GM19438 (cell line): ENCODE data around the gene GAB2.
"Not testable (repeated sequence)": the region's sequence is repeated elsewhere in the genome, so short reads cannot be mapped to it uniquely, and the experiment has no call there.

Experiments
- ATAC-seq: cut with Tn5 transposase; IDR thresholded peaks from one replicate; pipeline ENCODE4 v1.9.1; 2021; ENCODE audit warnings: low read depth; ENCODE audit not compliant: unreplicated experiment

Gene GAB2

DNA sequence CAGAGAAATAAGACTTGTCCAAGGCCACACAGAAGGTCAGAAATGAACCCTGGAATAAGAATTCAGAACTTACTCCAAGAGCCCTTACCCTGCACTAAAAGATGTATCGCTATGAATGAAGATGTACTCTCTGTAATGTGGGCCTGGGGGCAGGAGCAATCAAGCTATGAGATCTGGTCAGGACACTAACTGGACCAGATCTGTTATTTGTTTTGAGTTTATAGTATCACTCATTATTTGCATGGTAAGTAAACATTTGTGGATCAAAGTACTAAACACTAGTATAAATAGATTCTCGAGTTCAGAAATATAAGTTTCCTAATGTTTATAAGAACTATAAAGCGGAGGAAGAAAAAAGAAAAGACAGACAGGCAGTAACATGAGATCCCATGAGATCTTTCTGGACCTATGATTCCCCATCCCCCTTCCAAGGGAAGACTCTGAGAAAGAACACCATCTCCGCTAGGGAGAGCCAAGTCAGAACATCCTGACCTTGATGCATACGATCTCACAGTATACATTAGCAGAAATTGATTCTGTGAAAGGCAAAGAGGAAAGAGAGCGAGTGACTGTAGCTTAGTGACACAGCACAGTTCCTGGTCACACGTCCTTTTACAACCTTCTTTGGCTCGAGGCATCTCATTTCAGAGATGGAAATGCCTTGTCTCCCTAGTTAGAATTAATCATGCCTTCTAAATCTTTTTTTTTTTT, 157.7 kb downstream of the GAB2 start:
- ATAC-seq = no peak

DNA sequence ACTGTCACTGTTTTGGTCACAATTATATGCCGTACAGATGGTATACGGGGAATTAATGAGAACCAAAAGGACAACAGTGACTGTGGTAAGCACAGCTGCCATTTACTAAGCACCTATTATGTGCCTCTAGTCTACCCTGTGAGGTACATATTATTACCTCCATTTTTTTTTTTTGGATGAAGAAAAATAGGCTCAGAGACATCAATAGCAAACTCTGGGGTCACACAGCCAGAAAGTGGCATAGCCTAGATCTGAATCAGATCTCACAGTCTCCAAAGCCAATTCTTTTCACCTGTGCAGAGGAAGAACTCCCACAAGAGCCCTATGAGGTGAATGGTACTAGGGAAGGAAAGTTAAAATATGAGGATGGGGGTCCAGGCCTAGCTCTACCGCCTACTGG, 160.0 kb downstream of the GAB2 start:
- ATAC-seq = no peak

DNA sequence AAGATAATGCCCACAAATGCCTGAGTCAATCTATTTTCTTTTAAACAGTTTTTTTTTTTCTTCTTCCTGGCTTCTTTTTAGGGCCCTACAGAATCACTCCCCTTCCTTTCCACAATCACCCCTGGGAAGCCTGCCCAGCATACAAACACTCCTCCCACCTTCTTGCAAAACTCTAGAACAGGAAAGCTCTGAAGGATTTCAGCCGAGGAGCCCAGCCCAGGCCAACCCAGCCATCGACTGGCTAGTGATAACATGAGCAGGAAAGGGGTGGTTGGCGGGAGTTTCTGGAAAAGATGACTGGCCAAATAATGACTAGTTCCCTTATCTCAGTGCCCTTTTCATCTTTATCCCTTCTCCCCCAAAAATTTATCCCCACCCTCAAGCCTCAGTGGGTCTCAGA, 160.7 kb downstream of the GAB2 start:
- ATAC-seq = no peak

DNA sequence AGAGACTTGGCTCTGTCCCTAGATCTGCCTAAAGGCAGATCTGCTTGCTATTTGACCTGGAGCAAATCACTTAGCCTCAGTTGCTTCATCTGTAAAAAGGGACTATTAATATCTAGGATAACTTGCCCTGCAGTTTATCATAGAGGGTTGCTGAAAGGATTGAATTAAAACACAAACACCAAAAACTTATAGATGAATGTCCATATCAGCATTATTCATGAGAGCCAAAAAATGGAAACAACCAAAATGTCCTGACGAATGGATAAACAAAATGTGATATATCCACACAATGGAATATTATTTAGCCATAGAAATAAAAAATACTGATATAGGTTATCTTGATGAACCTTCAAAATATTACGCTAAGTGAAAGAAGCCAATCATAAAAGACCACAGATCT, 161.7 kb downstream of the GAB2 start:
- no peak for ATAC-seq

DNA sequence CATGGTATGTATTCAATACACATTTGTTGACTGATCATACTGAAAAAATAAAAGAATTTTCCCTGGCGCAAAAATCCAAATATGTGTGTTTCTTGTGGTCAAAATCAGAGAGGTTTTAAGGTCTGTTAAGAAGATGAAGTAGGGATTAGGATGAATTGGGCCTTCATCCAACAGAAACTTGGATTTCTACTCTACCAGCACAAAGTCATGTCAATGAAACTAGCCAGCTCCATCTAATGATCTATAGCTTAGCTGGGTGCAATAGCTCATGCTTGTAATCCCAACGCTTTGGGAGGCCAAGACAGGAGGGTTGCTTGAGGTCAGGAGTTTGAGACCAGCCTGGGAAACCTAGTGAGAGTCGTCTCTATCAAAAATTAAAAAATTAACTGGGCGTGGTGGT, 163.4 kb downstream of the GAB2 start:
- ATAC-seq = no peak

DNA sequence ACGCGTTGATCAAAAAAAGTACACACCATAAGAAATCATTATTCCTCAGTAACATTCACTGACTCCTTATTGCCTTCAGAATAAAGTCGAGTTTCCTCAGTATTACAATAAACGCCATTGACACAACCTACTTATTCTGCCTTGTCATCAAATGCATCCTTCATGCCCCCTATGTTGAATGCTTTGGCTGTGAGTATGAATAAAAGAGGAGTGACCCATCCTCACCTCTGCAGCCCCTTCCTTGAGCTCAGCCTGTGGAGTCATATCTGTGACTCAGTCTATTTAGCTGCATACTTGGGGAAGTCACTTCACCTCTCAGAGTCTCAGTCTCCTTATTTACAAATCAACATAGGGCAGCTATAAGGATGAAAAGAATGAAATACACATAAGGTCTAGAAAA, 163.8 kb downstream of the GAB2 start:
- no peak for ATAC-seq

DNA sequence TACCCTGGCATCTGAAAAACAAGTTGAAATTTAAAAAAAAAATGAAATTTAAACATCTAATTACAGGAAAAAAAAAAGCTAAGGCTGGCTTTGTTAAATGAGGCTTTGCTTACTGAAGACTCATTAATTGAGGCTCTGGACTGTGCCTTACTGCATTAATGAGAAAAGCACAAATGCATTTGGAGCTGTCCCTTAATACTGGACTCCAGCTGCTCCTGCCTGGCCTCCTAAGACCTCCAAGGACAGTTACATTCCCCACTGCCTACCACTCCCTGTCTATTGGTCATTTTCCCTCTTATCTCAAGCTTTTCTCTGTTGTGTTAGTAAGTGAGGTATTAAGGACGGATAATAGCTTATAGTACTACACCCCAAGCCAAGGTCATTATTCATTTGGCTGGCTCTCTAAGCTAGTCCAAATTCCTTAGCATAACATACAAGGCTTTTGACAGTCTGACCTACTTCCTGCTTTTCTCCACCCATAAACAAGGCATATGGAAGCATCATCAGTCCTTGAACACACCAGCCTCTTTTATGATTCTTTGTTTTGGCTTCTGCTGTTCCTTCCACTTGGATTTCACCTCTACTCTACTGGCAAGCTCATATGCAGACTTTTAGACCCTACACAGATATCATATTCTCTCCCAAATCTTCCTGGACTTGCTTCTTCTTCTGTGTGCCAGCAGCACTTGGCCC, 166.4 kb downstream of the GAB2 start:
- ATAC-seq = no peak

DNA sequence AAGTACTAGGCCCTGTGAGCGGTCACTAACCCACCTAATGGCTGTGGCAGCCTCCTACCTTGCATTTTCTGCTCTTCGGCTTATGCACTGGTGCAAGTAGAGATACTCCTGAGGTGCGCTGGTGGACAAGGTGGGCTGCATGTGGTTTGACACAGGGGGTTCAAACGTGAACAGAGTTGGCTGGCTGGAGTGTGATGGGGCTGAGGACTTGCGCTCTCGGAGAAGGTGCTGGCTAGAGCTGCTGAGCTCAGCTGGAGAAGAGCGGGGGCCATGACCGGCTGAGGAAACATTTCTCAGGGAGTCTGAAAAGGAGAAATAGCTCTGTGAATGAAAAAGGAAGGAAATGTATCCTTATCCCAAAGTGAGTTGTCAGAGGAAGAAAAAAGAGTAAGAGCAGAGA, 167.5 kb downstream of the GAB2 start:
- ATAC-seq = no peak

DNA sequence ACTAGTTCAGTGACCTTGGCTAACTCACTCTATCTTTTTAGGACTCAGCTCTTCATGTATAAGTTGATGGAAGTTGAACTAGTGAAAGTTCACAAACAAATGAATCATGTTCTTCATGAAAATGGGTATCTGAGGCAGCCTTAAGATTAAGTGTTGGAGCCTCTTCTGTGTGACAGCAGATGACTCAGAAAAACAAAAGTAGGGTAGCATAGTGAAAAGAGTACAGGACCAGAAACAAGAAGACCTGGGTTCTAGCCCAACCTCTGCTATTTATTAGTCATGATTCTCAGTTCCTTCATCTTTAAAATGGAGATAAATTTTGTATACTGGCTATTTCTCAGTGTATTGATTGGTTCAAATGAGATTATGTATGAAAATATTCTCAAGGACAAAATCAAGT, 168.7 kb downstream of the GAB2 start:
- ATAC-seq = no peak

DNA sequence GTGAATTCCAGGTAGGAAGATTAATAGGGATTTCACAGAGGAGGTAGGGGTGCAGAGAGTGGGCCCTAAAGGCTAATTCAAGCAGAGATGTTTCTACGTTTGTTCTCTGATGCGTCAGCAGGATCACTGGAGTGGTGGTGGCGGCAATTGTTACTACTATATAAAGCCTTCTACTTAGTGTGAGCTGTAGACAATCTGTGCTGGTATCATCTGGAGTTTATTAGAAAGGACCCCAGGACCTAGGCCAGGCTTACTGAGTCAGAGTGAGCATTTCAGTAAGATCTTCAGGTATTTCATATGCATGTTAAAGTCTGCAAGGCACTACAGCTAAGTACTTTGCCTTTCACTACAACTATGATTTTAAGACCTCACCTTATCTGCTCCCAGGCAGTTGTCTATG, 169.4 kb downstream of the GAB2 start:
- ATAC-seq = no peak

DNA sequence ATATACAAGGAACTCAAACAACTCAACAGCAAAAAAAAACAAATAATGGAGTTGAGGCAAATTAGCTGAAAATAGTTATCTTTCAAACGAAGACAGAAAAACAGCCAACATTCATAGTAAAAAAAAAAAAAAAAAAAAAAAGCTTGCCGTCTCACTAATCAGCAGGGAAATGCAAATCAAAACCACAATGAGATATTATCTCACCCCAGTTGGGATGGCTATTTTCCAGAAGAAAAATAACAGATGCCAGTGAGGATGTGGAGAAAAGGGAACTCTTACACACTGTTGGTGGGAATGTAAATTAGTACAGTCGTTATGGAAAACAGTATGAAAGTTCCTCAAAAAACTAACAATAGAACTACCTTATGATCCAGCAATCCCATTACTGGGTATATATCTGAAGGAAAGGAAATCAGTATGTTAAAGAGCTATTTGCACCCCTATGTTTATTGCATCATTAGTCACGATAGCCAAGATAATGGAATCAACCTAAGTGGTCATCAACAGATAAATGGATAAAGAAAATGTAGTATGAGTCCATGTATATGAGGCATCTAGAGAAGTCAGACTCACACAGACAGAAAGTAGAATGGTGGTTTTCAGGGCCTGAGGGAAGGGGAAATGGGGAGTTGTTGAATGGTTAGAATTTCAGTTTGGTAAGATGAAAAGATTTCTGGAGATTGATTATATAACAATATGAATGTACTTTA, 172.9 kb downstream of the GAB2 start:
- ATAC-seq = no peak

DNA sequence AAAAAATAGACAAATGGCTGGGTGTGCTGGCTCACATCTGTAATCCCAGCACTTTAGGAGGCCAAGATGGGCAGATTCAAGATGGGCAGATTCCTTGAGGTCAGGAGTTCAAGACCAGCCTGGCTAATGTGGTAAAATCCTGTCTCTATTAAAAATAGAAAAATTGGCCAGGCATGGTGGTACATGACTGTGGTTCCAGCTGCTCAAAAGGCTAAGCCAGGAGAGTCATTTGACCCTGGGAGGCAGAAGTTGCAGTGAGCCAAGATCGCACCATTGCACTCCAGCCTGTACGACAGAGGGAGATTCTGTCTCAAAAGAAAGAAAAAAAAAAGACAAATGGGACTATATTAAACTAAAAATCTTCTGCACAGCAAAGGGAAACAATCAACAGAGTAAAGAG, 173.5 kb downstream of the GAB2 start:
- ATAC-seq = no peak

DNA sequence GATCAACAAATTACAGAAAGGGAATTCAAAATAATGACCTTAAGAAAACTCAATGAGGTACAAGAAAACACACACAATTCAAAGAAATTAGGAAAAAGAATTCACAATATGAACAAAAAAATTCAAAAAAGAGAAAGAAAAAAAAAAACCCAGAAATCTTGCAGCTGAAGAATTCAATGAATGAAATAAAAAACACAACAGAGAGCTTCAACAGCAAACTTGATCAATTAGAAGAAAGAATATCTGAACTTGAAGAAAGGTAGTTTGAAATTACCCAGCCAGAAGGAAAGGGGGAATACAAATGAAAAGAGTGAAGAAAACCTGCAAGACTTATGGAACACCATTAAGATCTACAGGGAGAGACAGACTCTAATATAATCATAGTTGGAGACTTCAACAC, 176.1 kb downstream of the GAB2 start:
- no peak for ATAC-seq

DNA sequence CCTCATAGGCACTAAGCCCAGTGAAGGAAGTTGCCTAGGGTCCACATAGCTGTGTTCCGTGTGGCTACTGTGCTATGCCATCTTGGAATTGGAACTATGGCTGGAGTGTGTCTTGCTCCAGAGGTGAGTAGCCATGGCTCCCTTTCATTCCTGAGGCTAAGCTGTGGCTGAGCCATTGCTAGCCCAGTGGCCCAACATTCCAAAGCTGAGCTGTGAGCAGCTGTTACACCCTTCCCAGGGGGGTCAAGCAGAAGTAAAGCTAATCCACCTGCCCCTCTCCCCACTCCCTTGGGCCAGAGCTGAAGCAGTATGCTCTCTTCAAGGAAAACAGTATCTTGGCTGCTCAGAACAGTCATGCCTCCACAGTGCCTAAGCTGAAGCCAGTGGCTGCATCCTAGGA, 177.8 kb downstream of the GAB2 start:
- ATAC-seq = no peak

DNA sequence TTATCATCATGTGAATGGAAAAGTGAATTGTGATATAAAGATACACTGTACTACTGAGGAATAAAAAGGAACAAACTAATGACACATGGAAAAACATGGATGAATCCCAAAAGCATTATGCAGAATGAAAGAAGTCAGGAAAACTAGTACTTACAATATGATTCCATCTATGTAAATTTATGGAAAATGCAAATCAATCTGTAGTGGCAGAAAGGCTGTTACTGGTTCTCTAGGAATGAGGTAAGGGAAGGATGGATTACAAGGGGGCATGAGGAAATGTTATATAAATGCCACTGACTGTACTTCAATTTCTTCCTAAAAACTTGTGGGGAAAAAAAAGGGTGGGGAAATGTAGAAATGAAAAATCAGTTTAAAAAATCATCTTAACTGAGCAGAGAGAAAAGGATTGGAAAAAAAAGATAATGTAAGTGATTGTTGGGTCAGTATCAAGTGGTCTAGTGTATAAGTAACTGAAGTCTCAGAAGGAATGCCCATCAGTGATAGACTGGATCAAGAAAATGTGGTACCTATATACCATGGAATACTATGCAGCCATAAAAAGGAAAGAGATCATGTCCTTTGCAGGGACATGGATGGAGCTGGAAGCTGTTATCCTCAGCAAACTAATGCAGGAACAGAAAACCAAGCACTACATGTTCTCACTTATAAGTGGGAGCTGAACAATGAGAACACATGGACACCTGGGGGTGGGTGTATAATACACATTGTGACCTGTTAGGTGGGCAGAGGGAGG, 180.2 kb downstream of the GAB2 start:
- ATAC-seq = no peak

DNA sequence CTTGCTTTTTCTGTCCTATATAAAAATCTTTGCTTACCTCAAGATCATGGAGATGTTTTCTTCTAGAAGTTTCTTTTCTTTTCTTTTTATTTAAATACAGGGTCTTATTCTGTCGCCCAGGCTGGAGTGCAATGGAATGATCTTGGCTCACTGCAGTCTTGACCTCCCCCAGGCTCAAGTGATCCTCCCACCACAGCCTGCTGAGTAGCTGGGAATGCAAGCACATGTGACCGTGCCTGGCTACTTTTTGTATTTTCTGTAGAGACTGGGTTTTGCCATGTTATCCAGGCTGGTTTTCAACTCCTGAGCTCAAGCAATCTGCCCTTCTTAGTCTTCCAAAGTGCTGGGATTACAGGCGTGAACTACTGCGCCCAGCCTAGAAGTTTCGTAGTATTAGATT, 183.6 kb downstream of the GAB2 start:
- ATAC-seq = no peak

DNA sequence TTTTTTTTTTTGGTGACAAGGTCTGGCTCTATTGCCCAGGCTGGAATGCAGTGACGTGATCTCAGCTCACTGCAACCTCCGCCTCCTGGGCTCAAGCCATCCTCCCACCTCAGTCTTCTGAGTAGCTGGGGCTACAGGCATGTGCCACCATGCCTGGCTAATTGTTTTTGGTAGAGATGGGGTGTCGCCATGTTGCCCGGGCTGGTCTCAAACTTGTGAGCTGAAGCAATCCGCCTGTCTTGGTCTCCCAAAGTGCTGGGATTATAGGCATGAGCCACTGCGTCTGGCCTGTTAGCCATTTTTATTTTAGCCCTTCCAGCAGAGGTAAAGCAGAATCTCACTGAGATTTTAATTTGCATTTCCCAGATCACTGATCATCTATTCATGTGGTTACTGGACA, 184.6 kb downstream of the GAB2 start:
- ATAC-seq = not testable (repeated sequence)

DNA sequence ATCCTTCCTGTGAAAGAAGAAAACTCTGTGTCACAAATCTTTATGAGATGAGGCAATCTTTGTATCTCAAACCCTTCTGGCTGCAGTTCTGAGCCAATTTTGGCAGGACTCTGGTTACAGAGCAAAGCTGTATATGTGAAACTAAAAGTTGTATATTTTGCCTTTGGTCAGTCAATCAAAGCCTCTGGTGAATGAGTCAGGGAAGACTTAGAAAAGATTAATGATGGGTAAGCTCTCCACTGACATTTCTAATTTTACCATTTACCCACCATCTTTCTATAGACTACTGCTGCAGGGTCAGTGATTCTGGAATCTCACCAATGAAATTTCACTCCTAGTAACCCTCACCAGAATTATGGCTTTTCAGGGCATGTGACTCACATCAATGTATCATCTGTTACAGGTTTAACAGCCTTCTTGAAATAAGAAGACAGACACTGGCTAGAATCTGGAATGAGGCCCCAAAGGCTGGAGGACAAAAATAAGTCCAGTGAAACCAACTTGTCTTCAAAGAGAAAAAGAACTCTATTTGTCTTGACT, 185.6 kb downstream of the GAB2 start:
- no peak for ATAC-seq

DNA sequence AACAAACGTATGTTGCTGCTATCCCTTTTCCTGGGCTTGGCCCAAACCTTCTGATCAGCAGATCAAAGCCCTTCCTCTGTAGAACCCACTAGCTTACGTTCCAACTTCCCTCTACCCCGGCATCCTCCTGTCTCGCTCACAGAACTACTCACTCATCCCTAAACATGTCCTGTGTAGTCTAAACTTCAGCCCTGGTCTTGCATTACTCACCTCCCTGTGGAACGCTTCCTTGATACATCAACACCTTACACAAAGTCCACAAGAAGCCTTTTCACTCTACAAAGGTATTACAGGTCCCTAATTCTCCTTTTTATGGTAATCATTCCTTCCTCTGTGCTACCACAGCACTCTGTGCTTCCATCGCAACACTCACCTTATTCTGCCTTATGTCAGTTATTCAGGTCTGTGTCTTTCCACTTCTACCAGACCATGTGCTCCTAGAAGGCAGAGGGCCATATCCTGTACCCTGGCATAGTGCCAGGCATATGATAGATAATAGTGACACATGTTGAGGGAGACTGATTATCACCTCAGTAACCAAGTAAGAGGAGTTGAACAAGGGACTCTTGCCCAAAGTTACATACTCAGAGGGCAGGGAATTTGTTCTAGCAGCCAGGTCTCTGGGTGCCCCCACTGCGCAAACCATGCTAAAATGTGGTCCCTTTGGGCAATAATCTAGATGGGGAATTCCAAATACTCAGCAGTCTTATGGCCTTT, 187.3 kb downstream of the GAB2 start:
- no peak for ATAC-seq

DNA sequence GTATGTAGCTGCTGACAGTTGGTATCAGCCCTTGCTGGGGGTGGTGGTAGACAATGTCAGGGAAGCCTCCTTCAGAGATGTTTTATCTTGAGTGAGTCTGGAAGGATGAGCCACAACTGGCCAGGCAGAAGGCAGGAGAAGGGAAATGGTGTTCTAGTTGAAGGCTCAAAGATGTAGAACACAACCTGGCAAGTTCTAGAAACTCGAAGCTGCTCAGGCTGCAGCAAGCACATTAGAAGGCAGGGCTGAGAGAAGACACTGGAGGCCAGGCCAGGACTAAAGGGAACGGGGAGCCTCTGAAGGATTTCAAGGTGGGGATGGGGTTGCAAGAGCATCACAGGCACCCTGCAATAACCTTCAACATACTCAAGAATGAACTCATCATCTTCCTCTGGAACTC, 188.5 kb downstream of the GAB2 start:
- no peak for ATAC-seq
